HG02610 (cell line): ENCODE results near the gene ACP7.
"Not testable (repeated sequence)": the region's sequence is repeated elsewhere in the genome, so short reads cannot be mapped to it uniquely, and the experiment has no call there.

Experiments
- ATAC-seq: cut with Tn5 transposase; IDR thresholded peaks from one replicate; pipeline ENCODE4 v1.9.1; 2021; ENCODE audit warnings: mild to moderate bottlenecking, moderate library complexity; ENCODE audit not compliant: unreplicated experiment

ACP7 gene

DNA sequence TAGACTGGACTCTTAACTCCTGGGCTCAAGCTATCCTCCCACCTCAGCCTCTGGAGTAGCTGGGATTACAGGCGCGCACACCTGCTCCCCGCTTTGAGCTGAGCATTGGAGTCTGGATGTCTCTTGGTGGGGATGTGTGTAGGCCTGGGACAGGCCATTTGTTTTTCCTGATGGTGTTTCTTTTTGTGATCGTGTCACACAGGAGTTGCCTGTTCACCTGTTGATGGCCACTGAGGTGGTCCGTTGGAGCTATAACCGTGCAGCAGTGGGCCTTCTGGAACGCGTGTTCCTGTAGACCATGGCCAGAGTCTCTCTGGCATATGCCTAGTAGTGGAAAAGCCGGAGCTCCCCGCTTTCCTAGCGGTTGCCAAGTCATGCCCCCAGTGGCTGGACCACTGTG, 44.9 kb downstream of the ACP7 start:
- no peak for ATAC-seq

DNA sequence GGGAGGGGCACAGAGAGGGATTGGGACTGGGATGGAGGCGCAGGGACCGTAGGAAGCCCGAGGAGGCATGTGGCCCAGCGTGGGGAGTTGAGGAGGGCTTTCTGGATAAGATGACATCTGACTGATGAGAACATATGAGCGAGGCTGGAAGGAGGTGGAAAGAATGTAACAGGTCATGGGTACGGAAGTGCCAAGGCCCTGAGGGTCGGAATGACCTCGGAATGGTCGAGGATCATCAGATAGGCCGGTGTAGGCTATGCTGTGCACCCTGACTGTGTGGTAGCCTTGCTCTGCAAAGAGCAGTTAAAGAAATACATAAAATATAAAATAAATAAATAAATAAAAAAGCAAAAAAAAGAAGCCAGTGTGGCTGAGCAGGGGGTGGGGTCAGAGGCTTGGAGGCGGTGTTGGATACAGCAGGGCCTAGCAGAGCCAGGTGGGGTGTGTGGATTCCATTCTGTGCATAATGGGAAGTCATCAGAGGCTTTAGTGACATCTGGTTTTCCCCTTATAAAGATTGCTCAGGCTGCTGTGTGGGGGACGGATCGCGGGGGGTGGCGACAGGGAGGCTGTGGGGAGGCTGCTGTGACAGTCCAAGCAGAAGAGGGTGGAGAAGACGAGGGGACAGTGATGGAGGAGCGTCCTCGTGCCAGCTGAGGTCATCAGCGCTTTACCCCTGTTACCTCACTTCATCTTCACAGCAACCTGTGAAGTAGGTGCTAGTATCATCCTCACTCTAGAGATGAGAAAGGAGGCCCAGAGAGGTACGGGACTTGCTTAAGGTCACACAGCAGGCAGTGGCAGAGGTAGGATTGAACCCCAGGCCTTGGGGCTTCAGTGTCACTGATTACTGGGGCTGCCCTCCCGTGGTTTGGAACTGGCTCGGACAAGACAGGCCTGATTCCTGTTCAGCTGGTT, 46.4 kb downstream of the ACP7 start:
- no peak for ATAC-seq

DNA sequence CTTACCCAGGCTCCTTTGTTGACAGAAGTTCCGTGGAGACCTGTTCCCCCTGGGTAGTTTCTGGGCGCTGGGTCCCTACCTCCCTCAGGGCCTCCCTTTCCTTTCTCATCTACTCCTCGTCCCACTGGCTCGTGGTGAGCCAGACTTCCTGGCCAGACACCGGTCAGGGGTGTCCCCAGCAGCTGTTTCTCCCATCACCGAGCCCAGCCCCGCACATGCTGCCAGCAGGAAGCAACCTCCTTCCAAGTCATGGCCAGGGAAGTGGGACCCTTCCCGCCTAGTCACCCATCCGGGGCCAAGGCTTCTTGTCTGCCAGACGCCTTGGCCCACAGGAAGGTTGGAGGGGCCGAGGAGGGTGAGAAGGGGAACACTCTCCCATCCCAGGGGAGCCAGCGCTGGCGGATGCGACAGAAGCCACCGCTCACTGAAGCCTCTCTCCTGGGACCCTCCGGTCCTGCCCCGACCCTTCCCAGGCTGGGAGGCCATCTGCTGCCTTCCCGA, 47.1 kb downstream of the ACP7 start:
- ATAC-seq: no peak

DNA sequence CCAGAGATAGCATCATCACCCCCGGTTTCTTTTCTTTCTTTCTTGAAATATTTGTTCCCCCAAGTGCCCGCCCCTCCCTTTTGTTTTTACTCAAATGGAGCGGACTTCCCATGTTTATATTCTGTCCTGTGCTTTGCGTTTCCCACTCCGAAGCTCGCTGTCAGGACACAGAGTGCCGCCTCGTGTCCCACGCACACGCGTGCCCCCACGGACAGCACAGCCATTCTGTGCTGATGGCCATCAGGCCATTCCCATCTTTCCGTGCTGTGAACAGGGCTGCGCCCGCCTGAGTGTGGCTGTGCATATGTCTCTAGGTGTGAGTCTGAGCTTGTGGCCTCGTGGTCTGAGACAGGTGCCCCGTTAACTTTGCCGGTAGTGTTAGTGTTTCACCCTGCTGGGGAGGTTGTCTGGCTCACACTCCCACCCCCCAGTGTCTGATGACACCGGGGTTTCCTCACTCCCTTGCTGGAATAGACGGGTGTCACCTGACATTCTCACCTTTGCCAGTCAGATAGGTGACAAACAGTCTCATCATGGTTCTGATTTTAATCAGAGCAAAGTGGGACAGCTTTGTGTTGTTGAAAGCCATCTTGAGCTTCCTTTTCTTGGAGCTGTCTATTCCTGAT, 48.3 kb downstream of the ACP7 start:
- ATAC-seq: no peak

GRCh38 chr19:39133431-39134270, 49.5 kb downstream of the ACP7 start:
- no peak for ATAC-seq

GRCh38 chr19:39135701-39136100, 51.5 kb downstream of the ACP7 start:
- no peak for ATAC-seq

DNA sequence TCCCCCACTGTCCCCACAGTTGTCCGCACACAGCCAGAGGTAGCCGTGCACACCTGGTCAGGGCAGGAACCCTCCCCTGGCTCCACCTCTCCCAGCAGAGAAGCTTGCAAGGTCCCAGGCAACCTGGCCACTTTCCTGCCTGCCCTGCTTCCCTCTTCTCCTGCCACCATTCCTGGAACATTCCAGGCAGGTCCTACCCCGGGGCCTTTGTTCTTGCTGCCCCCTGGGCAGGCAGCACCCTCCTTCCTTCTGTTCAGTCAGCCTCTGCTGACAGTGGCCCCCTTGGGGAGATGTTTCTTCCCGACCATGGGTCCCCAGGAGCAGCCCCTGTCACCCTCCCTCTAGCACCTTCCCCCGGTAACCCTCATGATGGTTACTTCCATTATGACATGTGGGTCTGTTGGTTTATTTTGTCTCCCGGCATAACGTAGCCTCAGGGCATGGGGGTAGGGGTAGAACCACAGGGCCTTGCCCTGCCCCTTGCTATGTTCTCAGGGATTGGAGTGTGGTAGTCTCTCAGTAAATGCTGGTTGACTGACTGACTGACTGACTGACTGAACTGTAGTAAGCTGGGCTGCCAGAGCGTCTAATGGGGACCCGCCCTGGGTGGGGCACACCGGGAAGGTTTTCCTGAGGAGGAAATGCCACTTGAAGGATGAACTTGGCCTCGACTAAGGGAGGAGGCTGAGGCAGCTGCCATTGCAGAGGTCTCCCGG, 52.2 kb downstream of the ACP7 start:
- no peak for ATAC-seq

GRCh38 chr19:39137131-39137530, 53.0 kb downstream of the ACP7 start:
- ATAC-seq: no peak

GRCh38 chr19:39138221-39139211, 54.3 kb downstream of the ACP7 start:
- ATAC-seq: no peak

DNA sequence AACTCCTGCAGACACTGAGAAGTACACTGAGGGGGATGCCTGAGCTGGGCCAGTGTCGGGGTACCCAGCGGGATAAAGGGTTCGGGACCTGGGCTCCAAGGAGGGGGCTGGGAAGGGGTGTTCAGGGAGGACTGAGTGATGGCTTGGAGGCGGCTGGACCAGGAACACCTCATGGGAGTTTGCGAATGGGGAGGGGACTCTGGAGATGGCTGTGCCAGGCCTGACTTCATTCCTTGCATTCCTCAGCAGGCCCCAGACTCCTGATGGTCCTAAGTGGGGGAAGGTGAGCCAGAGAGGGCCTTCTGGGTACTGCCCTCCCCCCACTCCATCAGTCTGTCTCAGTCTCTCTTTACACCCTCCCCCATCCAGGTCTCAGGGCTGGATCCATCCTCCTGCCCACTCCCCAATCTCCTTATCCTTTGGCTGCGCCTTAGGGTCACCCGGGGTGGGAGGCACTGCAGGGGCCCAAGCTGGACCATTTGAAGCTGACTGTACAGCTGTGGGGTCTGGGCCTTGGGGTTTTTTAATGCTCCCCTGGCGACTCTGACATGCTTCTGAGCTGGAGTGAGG, 55.2 kb downstream of the ACP7 start:
- no peak for ATAC-seq

GRCh38 chr19:39139971-39140453, 55.8 kb downstream of the ACP7 start:
- ATAC-seq: no peak

GRCh38 chr19:39140594-39140993, 56.4 kb downstream of the ACP7 start:
- ATAC-seq: no peak

GRCh38 chr19:39141929-39142328, 57.8 kb downstream of the ACP7 start:
- ATAC-seq: no peak

DNA sequence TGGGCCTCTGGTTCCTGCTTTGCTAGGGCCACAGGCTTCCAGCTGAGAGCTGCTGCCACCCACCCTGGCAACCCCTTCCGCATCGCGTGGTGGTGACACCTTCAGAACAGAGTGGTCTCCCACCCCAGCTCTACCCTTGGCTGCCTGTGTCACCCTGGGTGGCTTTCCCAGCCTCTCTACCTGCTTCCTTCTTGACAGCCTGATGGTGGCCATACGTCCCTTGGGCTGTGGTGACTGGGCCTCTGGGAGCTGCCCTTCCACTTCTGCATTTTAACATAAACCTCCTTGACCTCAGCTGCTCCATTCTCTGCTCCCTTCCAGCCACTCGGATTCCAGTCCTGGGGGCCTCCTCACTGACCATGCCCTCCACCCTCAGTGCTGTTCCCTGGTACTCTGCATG, 58.5 kb downstream of the ACP7 start:
- no peak for ATAC-seq

- ATAC-seq: not testable (repeated sequence)
Measured at GRCh38 chr19:39143757-39144289, 59.7 kb downstream of the ACP7 start.

DNA sequence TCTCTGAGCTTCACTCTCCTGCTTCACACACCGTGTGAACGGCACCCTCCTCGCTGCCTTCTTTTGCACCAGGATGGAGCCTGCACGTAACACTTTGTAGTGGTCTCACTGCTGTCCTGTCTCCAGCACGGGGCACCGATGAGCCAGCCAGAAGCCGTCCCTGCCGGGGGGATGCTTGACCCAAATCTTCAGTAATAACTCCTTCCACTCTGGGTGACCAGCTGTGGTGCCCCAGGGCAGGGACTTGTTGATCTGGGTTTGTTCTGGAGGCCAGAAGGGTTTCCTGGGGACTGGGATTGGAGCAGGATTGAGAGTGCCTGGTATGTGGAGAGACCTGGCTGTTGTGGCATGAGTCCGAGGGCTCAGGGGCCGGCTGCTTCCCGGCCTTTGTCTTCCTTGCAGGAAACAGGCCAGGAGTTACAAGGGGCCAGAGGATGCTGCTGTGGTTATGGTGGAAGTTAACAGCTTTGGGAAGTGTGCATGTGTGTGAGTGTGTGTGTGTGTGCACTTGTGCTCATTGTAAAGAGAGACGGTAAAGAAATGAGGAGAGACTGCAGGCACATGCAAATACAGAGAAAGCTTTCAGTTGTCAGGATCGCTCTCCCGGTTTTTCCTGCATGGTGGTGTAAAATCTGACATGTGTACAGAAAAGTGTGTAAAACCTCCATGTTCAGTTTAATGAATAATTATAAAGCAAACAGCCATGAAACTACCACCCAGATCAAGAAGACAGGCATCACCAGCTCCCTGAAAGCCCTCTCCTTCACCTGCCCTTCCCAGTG, 60.3 kb downstream of the ACP7 start:
- ATAC-seq: no peak

DNA sequence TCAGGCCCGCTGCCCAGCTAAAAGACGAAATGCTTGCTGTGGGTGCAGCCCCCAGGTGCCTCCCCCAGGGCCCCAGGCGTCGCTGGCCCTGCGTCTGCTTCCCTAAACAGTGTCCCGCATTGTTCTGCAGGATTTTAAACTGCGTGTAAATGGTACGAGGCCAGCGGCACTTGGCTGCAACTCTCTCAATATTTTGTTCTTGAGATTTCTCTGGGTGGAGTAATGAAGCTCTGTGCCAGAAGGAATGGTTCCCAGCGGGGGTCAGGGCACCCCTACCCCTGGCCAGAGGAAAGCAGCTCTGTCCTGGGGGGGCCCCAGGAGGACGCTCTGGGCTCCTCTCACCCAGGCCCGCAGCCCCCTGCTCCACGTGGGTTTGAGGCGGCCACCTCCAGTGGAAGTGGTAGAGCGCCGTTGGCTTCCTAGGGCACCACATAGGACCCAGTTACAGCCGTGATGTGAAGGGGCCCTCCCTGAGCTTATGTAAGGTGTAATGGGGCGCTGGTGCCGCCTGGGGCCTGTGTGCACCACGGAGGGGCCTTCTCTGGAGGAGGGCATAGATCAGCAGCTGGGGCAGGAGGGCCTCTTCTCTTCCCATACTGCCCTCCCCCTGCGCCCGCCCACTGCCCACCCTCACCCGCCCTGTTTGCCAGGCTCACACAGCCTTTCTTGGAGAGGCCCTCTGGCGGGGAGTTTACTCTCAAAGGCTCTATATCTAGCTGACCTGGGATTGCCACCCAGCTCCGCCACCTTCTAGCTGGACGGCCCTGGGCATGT, 61.2 kb downstream of the ACP7 start:
- ATAC-seq: no peak
